ENCODE data around the gene VAV2. TPM values are rescaled to one million over a fixed set of nuclear protein-coding genes. Genes with fewer than 3 reads are reported as not detected.

VAV2 gene
- total and polyA plus RNA-seq, 8 donors, result 25.3 to 44.1 (median 35.5) TPM

DNA sequence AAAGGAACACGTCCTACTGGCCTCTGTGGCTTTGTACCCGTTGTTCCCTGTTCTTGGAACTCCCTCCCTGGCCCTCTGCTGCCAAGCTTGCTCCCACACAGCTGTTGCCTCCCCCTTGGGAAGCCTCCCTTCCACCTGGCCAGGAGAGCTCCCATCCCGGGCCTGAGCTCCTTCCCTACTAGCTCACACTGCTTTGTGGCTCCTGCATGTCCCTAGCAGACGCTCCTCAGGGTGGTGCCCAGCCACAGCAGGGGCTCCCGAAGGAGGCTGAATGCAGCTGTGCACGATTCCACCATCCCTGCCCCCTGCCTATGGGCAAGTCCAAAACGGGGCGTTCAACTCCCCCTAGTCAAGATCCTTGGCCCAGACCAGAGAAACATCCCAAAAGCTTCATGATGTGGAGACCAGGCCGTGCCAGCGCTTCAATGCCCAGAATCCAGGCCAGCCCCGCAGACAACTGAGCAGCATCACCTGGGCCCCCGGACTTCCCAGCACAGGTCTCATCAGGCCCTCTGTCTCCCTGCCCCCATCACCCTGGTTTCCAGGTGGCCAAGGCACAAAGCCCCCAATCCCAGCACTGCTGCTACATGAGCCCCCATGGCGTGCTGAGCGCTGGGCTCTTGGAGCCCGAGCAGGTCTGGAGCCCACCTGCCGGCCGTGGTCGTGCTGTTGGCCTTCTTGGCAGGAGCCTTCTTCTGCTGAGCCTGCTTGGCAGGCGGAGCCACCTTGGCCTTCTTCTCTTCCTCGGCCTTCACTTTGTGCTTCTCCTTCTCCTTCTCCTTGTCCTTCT is 47.5 kb upstream of the VAV2 start:
- Histone ChIP-seq H3K36me3 (peaks cover 0 to 94% of the 10 kb centered on the region in 2 donors), H3K9me3 (no peaks in the 10 kb centered on the region)
- DNase-seq, result no peak

DNA sequence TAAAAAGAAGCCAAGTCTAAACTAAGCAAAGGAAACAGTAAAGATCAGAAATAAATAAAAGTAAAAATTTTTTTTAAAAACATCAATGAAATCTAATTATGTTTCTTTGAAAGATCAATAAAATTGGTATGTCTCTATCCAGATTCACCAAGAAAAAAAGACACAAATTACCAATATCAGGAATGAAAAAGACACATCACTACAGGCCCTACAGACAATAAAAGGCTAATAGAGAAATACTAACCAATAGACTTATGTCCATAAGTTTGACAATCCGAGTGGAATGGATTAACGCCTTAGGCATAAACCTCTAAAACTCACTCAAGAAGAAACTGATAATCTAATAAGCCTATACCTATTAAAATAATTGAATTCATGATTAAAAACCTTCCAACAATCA is 45.5 kb upstream of the VAV2 start:
- Histone ChIP-seq H3K4me1 (peaks cover 0 to 15% of the 10 kb centered on the region in 2 donors), H3K36me3 (peaks cover 0 to 94% of the 10 kb centered on the region in 2 donors), H3K27ac (no peak overlapping the region), H3K9me3 (no peaks in the 10 kb centered on the region), H3K27me3 (no peaks in the 10 kb centered on the region), H3K4me3 (no peak overlapping the region)
- DNase-seq (no peak), ATAC-seq (no peak)
- intact Hi-C loops (cut with DNase I), result no loop called here
- TF ChIP-seq, protein P1, sequence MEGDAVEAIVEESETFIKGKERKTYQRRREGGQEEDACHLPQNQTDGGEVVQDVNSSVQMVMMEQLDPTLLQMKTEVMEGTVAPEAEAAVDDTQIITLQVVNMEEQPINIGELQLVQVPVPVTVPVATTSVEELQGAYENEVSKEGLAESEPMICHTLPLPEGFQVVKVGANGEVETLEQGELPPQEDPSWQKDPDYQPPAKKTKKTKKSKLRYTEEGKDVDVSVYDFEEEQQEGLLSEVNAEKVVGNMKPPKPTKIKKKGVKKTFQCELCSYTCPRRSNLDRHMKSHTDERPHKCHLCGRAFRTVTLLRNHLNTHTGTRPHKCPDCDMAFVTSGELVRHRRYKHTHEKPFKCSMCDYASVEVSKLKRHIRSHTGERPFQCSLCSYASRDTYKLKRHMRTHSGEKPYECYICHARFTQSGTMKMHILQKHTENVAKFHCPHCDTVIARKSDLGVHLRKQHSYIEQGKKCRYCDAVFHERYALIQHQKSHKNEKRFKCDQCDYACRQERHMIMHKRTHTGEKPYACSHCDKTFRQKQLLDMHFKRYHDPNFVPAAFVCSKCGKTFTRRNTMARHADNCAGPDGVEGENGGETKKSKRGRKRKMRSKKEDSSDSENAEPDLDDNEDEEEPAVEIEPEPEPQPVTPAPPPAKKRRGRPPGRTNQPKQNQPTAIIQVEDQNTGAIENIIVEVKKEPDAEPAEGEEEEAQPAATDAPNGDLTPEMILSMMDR (IDR thresholded peaks at IDR 0.05), result no peak

More for the DNA sequence above, 47.5 kb upstream of the VAV2 start:
- no peak for ATAC-seq
- Histone ChIP-seq H3K4me1 (peaks cover 0 to 15% of the 10 kb centered on the region in 2 donors), H3K27me3 (no peaks in the 10 kb centered on the region), H3K27ac (no peak overlapping the region), H3K4me3 (no peak overlapping the region)
- intact Hi-C loops (cut with DNase I), result no loop called here
- TF ChIP-seq, protein P1 (IDR thresholded peaks at IDR 0.05), result no peak

DNA sequence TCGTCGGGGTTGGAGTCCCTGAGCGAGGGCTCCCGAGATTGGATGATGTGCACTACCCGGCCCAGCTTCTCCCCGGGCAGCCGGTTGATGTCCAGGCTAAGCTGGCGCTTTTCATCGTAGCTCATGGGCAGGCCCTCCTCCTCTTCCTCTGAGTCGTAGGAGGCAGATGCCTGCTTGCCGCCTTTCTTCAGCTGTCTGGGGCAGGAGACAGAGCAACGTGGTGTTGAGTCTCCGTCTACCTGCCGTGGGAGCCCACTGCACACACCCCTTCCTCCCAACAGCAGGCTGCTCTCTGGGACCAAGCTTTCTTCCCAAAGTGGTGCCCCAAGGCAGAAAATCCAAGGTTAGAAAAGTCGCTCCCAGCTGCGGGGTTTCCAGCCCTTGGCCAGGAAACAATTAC is 44.0 kb upstream of the VAV2 start:
- intact Hi-C loops (cut with DNase I), result no loop called here
- Histone ChIP-seq H3K36me3 (peaks cover 0 to 96% of the 10 kb centered on the region in 2 donors), H3K9me3 (no peaks in the 10 kb centered on the region), H3K4me1 (peaks cover 0 to 6% of the 10 kb centered on the region in 2 donors), H3K27me3 (no peaks in the 10 kb centered on the region), H3K27ac (no peak overlapping the region), H3K4me3 (no peak overlapping the region)
- ATAC-seq (no peak), DNase-seq (peak in 1 of 4 donors; percentile 19)
- TF ChIP-seq, protein P1 (IDR thresholded peaks at IDR 0.05), result no peak

DNA sequence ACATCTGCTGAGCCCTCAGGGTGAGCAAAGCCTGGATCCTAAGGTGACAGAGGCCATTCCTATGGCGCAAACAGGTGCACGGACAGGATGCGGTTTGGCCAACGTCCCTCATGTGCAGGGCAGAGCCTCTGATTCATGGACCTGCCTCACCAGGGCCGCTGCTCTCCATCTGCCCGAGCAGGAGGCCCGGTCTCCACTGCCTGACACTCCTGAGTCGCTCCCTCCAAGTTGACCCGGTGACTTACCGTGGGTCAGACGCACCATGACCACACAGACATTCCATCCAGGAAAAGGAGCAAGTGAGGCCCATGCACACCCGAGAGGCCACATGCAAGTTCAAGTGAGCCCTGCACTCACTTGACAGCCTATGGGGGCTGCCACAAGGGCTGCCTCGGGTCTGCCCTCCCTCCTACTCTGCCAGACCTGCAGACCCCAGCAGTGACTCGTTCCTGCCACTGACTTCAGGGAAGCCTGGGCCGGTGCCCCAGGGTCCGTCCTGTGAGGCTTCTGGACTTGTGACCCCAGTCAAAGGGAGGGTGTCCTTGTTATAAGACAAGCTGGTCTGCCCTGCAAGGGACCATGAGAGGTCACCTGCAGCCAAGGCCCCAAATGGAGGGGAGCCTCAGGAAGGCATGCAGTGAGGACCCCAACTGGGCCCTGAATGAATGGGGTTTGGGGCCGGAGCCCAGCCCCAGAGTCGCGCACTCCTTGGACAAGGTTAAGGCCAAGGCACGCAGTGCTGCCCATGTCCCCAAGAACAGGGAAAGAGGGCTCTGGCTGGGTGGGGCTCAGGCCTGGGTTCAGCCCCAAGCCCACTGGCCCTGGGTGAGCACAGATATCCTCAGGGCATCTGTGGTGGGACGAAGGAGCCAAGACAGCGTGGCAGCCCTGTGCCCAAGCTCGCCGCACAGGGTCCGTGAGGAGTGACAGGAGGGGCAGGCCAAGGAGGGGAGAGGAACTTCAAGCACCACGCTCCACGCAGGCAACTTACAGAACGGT is 43.2 kb upstream of the VAV2 start:
- no peak overlapping the region for H3K4me3 ChIP-seq
- H3K9me3 ChIP-seq, result no peaks in the 10 kb centered on the region
- DNase-seq (peak in 2 of 4 donors; percentile 25 to 45), ATAC-seq (no peak)
- TF ChIP-seq, protein P1 (IDR thresholded peaks at IDR 0.05), result no peak
- H3K36me3 ChIP-seq, result peaks cover 0 to 95% of the 10 kb centered on the region in 2 donors
- H3K4me1 ChIP-seq, result no peaks in the 10 kb centered on the region
- H3K27me3 ChIP-seq, result no peaks in the 10 kb centered on the region
- no peak overlapping the region for H3K27ac ChIP-seq
- intact Hi-C loops (cut with DNase I), result no loop called here

Data from left lung (tissue), 10 donors.